HepG2 (cell line): ENCODE measurements around the gene TRMU. TPM values are rescaled to one million over a fixed set of nuclear protein-coding genes. Genes with fewer than 3 reads are reported as not detected.

Source experiments
- ARID3A ChIP-seq: IDR thresholded peaks from 2 replicates; pipeline ENCODE4 v1.6.1; 2012; ENCODE audit warnings: low read depth, low read length, improper control_type of control experiment
- ARID5B ChIP-seq: IDR thresholded peaks from 2 replicates; pipeline ENCODE4 v1.4.0; 2020; ENCODE audit warnings: mild to moderate bottlenecking, missing genetic modification reagents
- FOXK2 ChIP-seq: fragments of 450-650 bp; IDR thresholded peaks from 2 replicates; pipeline ENCODE4 v1.6.1; 2016
- HCFC1 ChIP-seq: fragments of 150-350 bp; IDR thresholded peaks from 2 replicates; pipeline ENCODE4 v1.6.1; 2014; ENCODE audit warnings: low read depth, low read length
- HOXA3 ChIP-seq: sonication (generic); formaldehyde crosslinking; IDR thresholded peaks from 2 replicates; pipeline ENCODE4 v1.5.0; 2020; ENCODE audit warnings: missing genetic modification reagents
- JUN ChIP-seq: sonication (generic); formaldehyde crosslinking; IDR thresholded peaks from 2 replicates; pipeline ENCODE4 v1.4.0; 2020; ENCODE audit warnings: mild to moderate bottlenecking, missing genetic modification reagents
- LBX2 ChIP-seq: sonication (generic); formaldehyde crosslinking; IDR thresholded peaks from 2 replicates; pipeline ENCODE4 v1.5.0; 2020; ENCODE audit warnings: missing genetic modification reagents, mild to moderate bottlenecking, borderline replicate concordance
- MAFG ChIP-seq: sonication (generic); formaldehyde crosslinking; IDR thresholded peaks from 2 replicates; pipeline ENCODE4 v1.5.1; 2020; ENCODE audit warnings: mild to moderate bottlenecking, missing genetic modification reagents
- MXI1 ChIP-seq: IDR thresholded peaks from 3 replicates; pipeline ENCODE4 v1.6.1; 2012; ENCODE audit warnings: low read depth, low read length, inconsistent platforms, borderline replicate concordance
- NFYB ChIP-seq: sonication (generic); formaldehyde crosslinking; IDR thresholded peaks from 2 replicates; pipeline ENCODE4 v1.4.0; 2020; ENCODE audit warnings: missing genetic modification reagents
- PAWR ChIP-seq: sonication (generic); formaldehyde crosslinking; IDR thresholded peaks from 2 replicates; pipeline ENCODE4 v1.4.0; 2020; ENCODE audit warnings: missing genetic modification reagents, mild to moderate bottlenecking, borderline replicate concordance
- PHF5A ChIP-seq: IDR thresholded peaks from one replicate; pipeline ENCODE4 v1.6.1; 2018; ENCODE audit warnings: low read depth, missing genetic modification reagents; ENCODE audit not compliant: unreplicated experiment
- REL ChIP-seq: sonication (generic); formaldehyde crosslinking; conservative IDR thresholded peaks from 2 replicates; pipeline ENCODE4 v1.8.0; 2022; ENCODE audit warnings: mild to moderate bottlenecking, missing genetic modification reagents, moderate library complexity
- SETDB1 ChIP-seq: sonication (generic); formaldehyde crosslinking; IDR thresholded peaks from 2 replicates; pipeline ENCODE4 v1.5.1; 2020; ENCODE audit warnings: missing genetic modification reagents, mild to moderate bottlenecking, borderline replicate concordance
- SP1 ChIP-seq, 2 experiments: fragments of 450-650 bp in 1 of 2; sonication (generic) in 1 of 2; formaldehyde crosslinking in 1 of 2; IDR thresholded peaks; 2 replicates each; pipeline versions ENCODE4 v1.4.0 to v1.6.1; 2016 to 2020; ENCODE audit warnings: missing genetic modification reagents in 1 of 2
- TMF1 ChIP-seq: sonication (generic); formaldehyde crosslinking; IDR thresholded peaks from 2 replicates; pipeline ENCODE4 v1.8.1; 2022; ENCODE audit warnings: low read depth, missing genetic modification reagents
- ZBTB7B ChIP-seq: sonication (generic); formaldehyde crosslinking; IDR thresholded peaks from 2 replicates; pipeline ENCODE4 v1.4.0; 2020; ENCODE audit warnings: missing genetic modification reagents
- ZNF234 ChIP-seq: sonication (generic); formaldehyde crosslinking; conservative IDR thresholded peaks from 2 replicates; pipeline ENCODE4 v1.5.1; 2020; ENCODE audit warnings: mild to moderate bottlenecking, missing genetic modification reagents
- ZNF251 ChIP-seq: sonication (generic); formaldehyde crosslinking; IDR thresholded peaks from 2 replicates; pipeline ENCODE4 v1.9.0; 2021; ENCODE audit warnings: mild to moderate bottlenecking, missing genetic modification reagents
- ZNF354B ChIP-seq: sonication (generic); formaldehyde crosslinking; IDR thresholded peaks from 2 replicates; pipeline ENCODE4 v1.8.0; 2022; ENCODE audit warnings: mild to moderate bottlenecking, missing genetic modification reagents
- ZNF44 ChIP-seq: sonication (generic); formaldehyde crosslinking; IDR thresholded peaks from 2 replicates; pipeline ENCODE4 v1.5.1; 2020; ENCODE audit warnings: mild to moderate bottlenecking, missing genetic modification reagents
- ZNF512 ChIP-seq: sonication (generic); formaldehyde crosslinking; IDR thresholded peaks from 2 replicates; pipeline ENCODE4 v1.4.0; 2020; ENCODE audit warnings: mild to moderate bottlenecking, missing genetic modification reagents
- ZNF644 ChIP-seq: IDR thresholded peaks from 2 replicates; pipeline ENCODE4 v1.6.1; 2016; ENCODE audit warnings: low read depth
- ZNF7 ChIP-seq: IDR thresholded peaks from 2 replicates; pipeline ENCODE4 v1.6.1; 2016; ENCODE audit warnings: missing biosample characterization, missing genetic modification reagents
- ZNF713 ChIP-seq: sonication (generic); formaldehyde crosslinking; IDR thresholded peaks from 2 replicates; pipeline ENCODE4 v1.4.0; 2020; ENCODE audit warnings: mild to moderate bottlenecking, missing genetic modification reagents
- polyA plus RNA-seq, 8 experiments: library from polyadenylated mRNA; depleted of rRNA in 3 of 8; stranded (reverse) in 7 of 8; unstranded in 1 of 8; fragments of >200 nt; fragmentation: Illumina TruSeq in 4 of 8; extraction: Trizol in 4 of 8; gene quantifications; 2 replicates each; pipeline versions ENCODE4 v1.2.1 to v1.2.3, GENCODE V29; 2011 to 2016; ENCODE audit warnings: low read depth in 4 of 8, missing spikeins in 1 of 8, mixed read lengths in 1 of 8; ENCODE audit not compliant: insufficient read depth in 1 of 8
- total RNA-seq, 5 experiments: library from RNA; depleted of rRNA; stranded (reverse); fragments of >200 nt; fragmentation: Illumina TruSeq; extraction: Trizol; gene quantifications; 2 replicates each; pipeline ENCODE4 v1.2.3, GENCODE V29; 2016; ENCODE audit warnings: low read depth in 1 of 5

Gene TRMU
- total and polyA plus RNA-seq, 2 of the 13 experiments (the other 11 are each of a cell fraction or from before 2014, with no cell fraction given) = 31.0 to 50.2 TPM

GRCh38 chr22:46367707-46368191 is 32.2 kb downstream of the TRMU start (continued):
- no peak for TF ChIP-seq MAFG (CRISPR knock-in tag)
- 0 out of 2 replicates have a peak, but pooled peaks have one; percentile 40 for TF ChIP-seq ARID5B (CRISPR knock-in tag)
- no peak for TF ChIP-seq FOXK2
- TF ChIP-seq REL (CRISPR knock-in tag) = no peak
- TF ChIP-seq PAWR (CRISPR knock-in tag) = no peak
- no peak for TF ChIP-seq ZNF7
- TF ChIP-seq ZNF713 (CRISPR knock-in tag) = no peak
- TF ChIP-seq PHF5A (CRISPR knock-in tag) = peak; percentile 70
- no peak for TF ChIP-seq ARID3A
- TF ChIP-seq HCFC1 = no peak
- no peak for TF ChIP-seq NFYB (CRISPR knock-in tag)
- TF ChIP-seq ZBTB7B = no peak
- TF ChIP-seq JUN (CRISPR knock-in tag) = no peak
- TF ChIP-seq ZNF354B (CRISPR knock-in tag) = no peak
- TF ChIP-seq ZNF251 = no peak
- no peak for TF ChIP-seq ZNF512 (CRISPR knock-in tag)
- TF ChIP-seq ZNF644 (CRISPR knock-in tag) = no peak
- TF ChIP-seq ZNF44 (CRISPR knock-in tag) = no peak
- TF ChIP-seq MXI1 = 0 out of 3 replicates have a peak, but pooled peaks have one; percentile 16
- TF ChIP-seq LBX2 (CRISPR knock-in tag) = no peak
- peak; percentile 23; the same call in 1 of the 2 replicates for TF ChIP-seq HOXA3 (CRISPR knock-in tag)
- TF ChIP-seq TMF1 = no peak
- TF ChIP-seq ZNF234 = no peak
- TF ChIP-seq SETDB1 (CRISPR knock-in tag) = no peak
- no peak for TF ChIP-seq SP1 (IDR thresholded peaks at IDR 0.05)
- TF ChIP-seq SP1 (CRISPR knock-in tag; IDR thresholded peaks at IDR 0.05) = no peak
